ENCODE results near the gene DPP7. TPM values are rescaled to one million over a fixed set of nuclear protein-coding genes. Genes with fewer than 3 reads are reported as not detected.

The DPP7 gene
- total and polyA plus RNA-seq, 2 donors (not counting 1 experiment from before 2014, with no cell fraction given), result 324 to 506 TPM

- peaks cover 15% of the 10 kb centered on the region for H3K27me3 Mint-ChIP-seq
- DNase-seq (no peak), ATAC-seq (ENCODE audit: low read depth) (no peak)
- Histone ChIP-seq H3K4me1 (ENCODE audit: control insufficient read depth in 2 of 2, insufficient read depth in 2 of 2, low read length in 2 of 2) (peaks cover 0 to 13% of the 10 kb centered on the region in 2 donors), H3K27ac (ENCODE audit: low read length in 2 of 2) (no peak overlapping the region), H3K4me3 (ENCODE audit: control extremely low read depth in 1 of 5, extremely low read depth in 1 of 5, insufficient read depth in 1 of 5, low read depth in 2 of 5, low read length in 4 of 5) (no peak overlapping the region), H3K9ac (ENCODE audit: low read length) (no peak overlapping the region), H3K36me3 (replicated peaks in 1 of 2; ENCODE audit: control extremely low read depth in 1 of 2, control insufficient read depth in 1 of 2, extremely low read depth in 1 of 2, insufficient read depth in 2 of 2, low read length in 1 of 2) (no peaks in the 10 kb centered on the region), H3K9me3 (ENCODE audit: control extremely low read depth in 1 of 3, control insufficient read depth in 2 of 3, insufficient read depth in 1 of 3, low read length in 2 of 3) (peaks cover 0 to 25% (median 0%) of the 10 kb centered on the region in 3 donors), H4K20me1 (ENCODE audit: control insufficient read depth, insufficient read depth, low read length, poor library complexity, severe bottlenecking) (no peaks in the 10 kb centered on the region), H3K27me3 (replicated peaks in 1 of 4; ENCODE audit: control extremely low read depth in 1 of 4, control insufficient read depth in 3 of 4, insufficient read depth in 4 of 4, low read length in 3 of 4) (peaks cover 0 to 22% (median 0%) of the 10 kb centered on the region in 4 experiments), H2AFZ (ENCODE audit: insufficient read depth, low read depth, low read length, poor library complexity, severe bottlenecking) (no peak overlapping the region), H3K79me2 (ENCODE audit: control insufficient read depth, insufficient read depth, low read length) (no peaks in the 10 kb centered on the region), H3K4me2 (replicated peaks; ENCODE audit: low read depth, low read length, poor library complexity, severe bottlenecking) (no peak overlapping the region)
- H3K4me3 Mint-ChIP-seq, result no peak overlapping the region
- 77% methylated on average over 27 of the region's 27 CpGs for WGBS (ENCODE audit: insufficient coverage)
- intact Hi-C loops (cut with micrococcal nuclease), result no loop called here
- ChIA-PET CTCF (no interaction called here), POLR2A (no interaction called here)
- no peaks in the 10 kb centered on the region for H3K9me3 Mint-ChIP-seq (ENCODE audit: insufficient read depth)
- TF ChIP-seq EZH2 (IDR thresholded peaks at IDR 0.05; ENCODE audit: borderline replicate concordance, insufficient read depth, low read depth, low read length, poor library complexity, severe bottlenecking) (no peak), CTCF (IDR thresholded peaks at IDR 0.05) (no peak)
- H3K27ac Mint-ChIP-seq, result no peak overlapping the region
- peaks cover 7% of the 10 kb centered on the region for H3K4me1 Mint-ChIP-seq
Observed at GRCh38 chr9:137148242-137148641, 33.7 kb upstream of the DPP7 start.

GRCh38 chr9:137147793-137148160 is 33.2 kb upstream of the DPP7 start:
- Histone ChIP-seq H3K36me3 (replicated peaks in 1 of 2; ENCODE audit: control extremely low read depth in 1 of 2, control insufficient read depth in 1 of 2, extremely low read depth in 1 of 2, insufficient read depth in 2 of 2, low read length in 1 of 2) (no peaks in the 10 kb centered on the region), H4K20me1 (ENCODE audit: control insufficient read depth, insufficient read depth, low read length, poor library complexity, severe bottlenecking) (no peaks in the 10 kb centered on the region), H3K9ac (ENCODE audit: low read length) (no peak overlapping the region), H3K4me1 (ENCODE audit: control insufficient read depth in 2 of 2, insufficient read depth in 2 of 2, low read length in 2 of 2) (peaks cover 0 to 13% of the 10 kb centered on the region in 2 donors), H3K27me3 (replicated peaks in 1 of 4; ENCODE audit: control extremely low read depth in 1 of 4, control insufficient read depth in 3 of 4, insufficient read depth in 4 of 4, low read length in 3 of 4) (peaks cover 0 to 26% (median 0%) of the 10 kb centered on the region in 4 experiments), H3K4me2 (replicated peaks; ENCODE audit: low read depth, low read length, poor library complexity, severe bottlenecking) (no peak overlapping the region), H3K9me3 (ENCODE audit: control extremely low read depth in 1 of 3, control insufficient read depth in 2 of 3, insufficient read depth in 1 of 3, low read length in 2 of 3) (peaks cover 0 to 25% (median 0%) of the 10 kb centered on the region in 3 donors), H3K4me3 (ENCODE audit: control extremely low read depth in 1 of 5, extremely low read depth in 1 of 5, insufficient read depth in 1 of 5, low read depth in 2 of 5, low read length in 4 of 5) (no peak overlapping the region), H3K27ac (ENCODE audit: low read length in 2 of 2) (no peak overlapping the region), H3K79me2 (ENCODE audit: control insufficient read depth, insufficient read depth, low read length) (no peaks in the 10 kb centered on the region), H2AFZ (ENCODE audit: insufficient read depth, low read depth, low read length, poor library complexity, severe bottlenecking) (no peak overlapping the region)
- POLR2A ChIA-PET, result no interaction called here
- Mint-ChIP-seq H3K27me3 (peaks cover 16% of the 10 kb centered on the region), H3K4me1 (peaks cover 7% of the 10 kb centered on the region), H3K27ac (no peak overlapping the region), H3K4me3 (no peak overlapping the region), H3K9me3 (ENCODE audit: insufficient read depth) (no peaks in the 10 kb centered on the region)
- CTCF ChIA-PET, result no interaction called here
- WGBS (ENCODE audit: insufficient coverage), result 55% methylated on average over 7 of the region's 24 CpGs
- no peak for DNase-seq
- ATAC-seq (ENCODE audit: low read depth), result no peak
- TF ChIP-seq CTCF (IDR thresholded peaks at IDR 0.05) (no peak), EZH2 (IDR thresholded peaks at IDR 0.05; ENCODE audit: borderline replicate concordance, insufficient read depth, low read depth, low read length, poor library complexity, severe bottlenecking) (no peak)
- intact Hi-C loops (cut with micrococcal nuclease), result no loop called here
